Endothelial cell of hepatic sinusoid (primary cell): ENCODE data around the gene NPSR1.

ENCODE experiments used
- in situ Hi-C: cut with HindIII; loops from 2 replicates; pipeline ENCODE4 v1.10.0; 2017; ENCODE audit warnings: low sequenced_read_pairs

NPSR1 gene

DNA sequence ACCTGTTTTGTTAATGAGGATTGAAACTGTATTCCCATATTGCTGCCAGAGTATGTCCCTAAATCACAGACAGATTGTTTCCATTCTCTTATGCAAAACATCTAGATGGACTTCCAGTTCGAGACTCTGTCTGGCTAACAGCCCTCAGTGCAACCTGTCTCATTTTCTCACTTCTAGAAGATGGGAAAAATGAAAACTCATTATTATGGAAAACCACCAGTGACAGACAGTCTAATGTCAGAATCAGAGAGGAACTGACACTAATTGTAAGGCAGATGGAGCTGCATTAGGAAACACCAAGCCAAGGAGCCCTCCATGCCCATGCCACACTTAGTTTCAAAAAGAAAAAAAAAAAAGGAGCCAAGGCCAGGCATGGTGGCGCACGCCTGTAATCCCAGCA, 61.6 kb downstream of the NPSR1 start:
- in situ Hi-C loops = no loop called here

- in situ Hi-C loops = no loop called here
Measured at GRCh38 chr7:34720289-34720688, 62.3 kb downstream of the NPSR1 start.

- in situ Hi-C loops = no loop called here
Measured at GRCh38 chr7:34723338-34723737, 65.3 kb downstream of the NPSR1 start.

- in situ Hi-C loops = no loop called here
Measured at GRCh38 chr7:34723866-34724490, 66.0 kb downstream of the NPSR1 start.

- in situ Hi-C loops = no loop called here
Measured at GRCh38 chr7:34726221-34726620, 68.2 kb downstream of the NPSR1 start.

DNA sequence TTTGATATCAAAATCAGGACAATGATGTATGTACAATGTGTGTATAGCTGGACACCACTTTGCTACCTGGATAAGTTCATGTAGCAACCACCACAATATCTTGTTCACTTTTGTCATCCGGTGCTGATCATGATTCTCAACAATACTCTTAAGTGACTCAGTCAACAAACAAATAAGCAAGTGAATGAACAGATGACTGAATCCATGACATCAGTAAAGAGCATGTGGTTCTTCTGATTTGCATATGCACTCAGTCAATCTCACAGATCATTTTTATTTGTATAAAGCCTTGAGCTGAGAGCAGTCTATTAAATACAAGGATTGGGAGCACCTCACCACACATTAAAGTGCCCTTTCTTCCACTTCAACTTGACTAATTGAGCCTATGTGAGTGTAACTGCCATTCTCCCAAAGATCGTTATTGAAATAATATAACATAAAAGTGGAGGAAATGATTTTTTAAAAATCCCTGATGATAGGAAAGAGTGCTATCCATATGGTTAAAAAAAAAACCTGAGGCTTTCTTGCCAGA, 69.5 kb downstream of the NPSR1 start:
- in situ Hi-C loops = no loop called here

DNA sequence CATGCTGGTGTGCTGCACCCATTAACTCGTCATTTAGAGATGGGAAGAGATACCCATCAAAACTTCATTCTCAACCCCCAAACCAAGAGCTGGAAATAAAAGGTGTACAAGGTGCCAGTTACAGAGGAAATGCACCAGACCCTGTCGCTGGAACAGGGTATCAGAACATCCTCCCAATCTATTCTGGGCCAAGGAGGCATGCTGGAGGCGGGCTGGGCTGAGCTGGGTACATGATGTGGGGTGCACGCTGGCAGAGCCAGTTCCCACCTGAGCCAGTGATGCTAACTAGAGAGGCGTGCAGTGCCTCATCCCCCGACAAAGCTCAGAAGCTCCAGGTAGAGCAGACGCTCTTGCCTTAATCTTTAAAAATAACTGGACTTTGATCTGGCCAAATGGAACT, 70.1 kb downstream of the NPSR1 start:
- in situ Hi-C loops = no loop called here

DNA sequence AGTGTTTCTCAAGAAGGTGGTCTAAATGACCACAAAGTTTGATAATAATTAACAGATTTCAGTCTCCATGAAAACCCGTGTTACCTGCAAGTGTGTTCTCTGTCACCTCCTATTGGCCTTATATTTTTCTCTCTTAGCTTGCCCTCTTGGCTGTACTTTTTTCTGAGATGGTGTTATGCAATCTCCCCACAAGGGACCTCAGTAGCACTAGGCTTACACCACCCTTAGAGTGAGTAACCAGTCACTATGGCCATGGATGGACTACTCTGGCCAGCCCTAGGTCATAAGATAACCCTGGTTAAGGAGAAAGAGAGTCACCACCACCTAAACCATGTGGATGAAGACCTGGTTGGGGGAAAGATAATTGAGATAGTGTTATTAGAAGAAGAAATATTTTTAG, 76.8 kb downstream of the NPSR1 start:
- in situ Hi-C loops = no loop called here

GRCh38 chr7:34735526-34735925, 77.5 kb downstream of the NPSR1 start:
- in situ Hi-C loops = no loop called here

GRCh38 chr7:34739651-34740300, 81.8 kb downstream of the NPSR1 start:
- in situ Hi-C loops = loop anchor here (5.0 kb wide), 1 partner anchor 47 kb away; no protein-coding TSS in a partner anchor

DNA sequence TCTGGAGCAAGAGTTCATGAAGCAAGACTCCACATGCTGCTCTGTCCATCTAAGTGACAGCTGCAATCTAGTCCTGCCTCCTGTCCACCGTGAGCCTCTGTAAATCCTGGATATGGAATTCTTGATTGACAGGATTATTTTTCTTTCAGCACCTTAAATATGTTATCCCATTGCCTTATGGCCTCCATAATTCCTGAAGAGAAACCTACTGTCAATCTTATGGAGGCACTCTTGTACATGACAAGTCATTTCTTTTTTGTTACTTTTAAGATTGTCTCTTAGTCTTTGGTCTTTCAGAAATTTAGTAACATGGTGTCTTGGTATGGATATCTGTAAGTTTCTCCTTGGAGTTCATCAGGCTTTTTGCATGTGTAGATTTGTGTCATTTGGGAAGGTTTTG, 82.8 kb downstream of the NPSR1 start:
- in situ Hi-C loops = loop anchor here (5.0 kb wide), 1 partner anchor 49 kb away; no protein-coding TSS in a partner anchor

DNA sequence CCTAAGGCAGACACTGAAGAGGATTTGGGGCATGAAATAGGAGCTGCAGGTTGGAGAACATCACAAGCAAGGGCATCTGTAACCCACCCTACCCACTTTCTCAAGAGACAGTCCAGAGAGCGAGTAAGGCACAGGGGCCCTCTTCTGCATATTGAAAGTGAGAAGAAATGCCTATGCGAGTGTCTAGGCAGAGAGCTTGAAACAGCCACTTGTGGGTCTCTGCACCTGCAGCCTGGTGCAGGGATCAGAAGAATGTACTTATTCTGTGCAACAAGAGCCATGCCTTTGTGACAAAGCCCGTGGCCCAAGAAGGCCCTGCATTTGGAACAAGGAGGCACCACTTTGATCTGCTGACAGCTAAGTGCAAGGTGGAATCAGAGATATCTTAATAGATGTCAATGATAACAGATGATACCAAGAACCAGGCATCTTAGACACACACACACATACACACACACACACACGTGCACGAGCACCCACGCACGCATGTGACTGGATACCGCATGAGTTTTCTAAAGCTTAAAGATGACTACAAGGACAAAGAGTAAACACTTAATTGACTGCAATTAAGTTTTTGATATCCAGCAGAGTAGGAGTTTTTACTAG, 89.3 kb downstream of the NPSR1 start:
- in situ Hi-C loops = no loop called here

DNA sequence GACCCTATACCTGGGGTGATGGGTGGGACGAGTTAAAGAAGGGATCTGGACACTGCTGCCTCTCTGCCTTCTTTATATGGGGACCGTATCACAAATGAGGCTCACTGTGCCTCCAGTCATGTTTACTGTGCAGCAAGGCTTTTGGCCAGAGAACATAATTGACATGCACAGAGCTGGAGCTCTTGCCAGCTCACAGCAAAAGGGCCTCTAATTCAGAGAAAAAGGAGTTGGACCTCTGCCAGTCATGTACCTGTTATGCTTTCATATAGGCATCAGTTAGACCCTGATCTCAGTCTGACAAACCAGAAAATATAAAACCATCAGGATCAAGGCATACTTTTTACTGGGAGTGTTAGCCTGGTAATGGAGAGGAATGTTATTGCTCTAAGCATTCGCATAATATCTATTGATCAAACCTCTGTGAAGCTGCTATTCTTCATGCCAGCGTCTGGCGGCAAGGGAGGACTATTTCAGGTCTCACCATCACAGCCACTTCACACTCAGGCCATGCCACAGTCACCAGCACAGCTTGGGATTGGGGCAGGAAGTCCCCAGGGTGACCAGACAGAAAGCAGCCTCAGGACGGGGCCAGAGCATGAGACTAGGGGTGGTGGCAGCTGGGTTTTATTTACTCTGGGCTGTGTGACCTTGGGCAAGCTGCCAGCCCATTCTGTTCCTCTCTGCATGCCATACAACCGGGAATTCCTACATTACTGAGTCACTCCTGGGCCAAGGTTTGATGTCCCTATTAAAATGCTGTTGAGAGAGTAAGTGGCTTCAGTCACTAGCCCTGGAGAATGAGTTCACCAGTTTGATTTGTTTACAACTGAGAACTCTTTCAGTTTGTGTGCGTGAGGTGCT, 90.1 kb downstream of the NPSR1 start:
- in situ Hi-C loops = no loop called here

DNA sequence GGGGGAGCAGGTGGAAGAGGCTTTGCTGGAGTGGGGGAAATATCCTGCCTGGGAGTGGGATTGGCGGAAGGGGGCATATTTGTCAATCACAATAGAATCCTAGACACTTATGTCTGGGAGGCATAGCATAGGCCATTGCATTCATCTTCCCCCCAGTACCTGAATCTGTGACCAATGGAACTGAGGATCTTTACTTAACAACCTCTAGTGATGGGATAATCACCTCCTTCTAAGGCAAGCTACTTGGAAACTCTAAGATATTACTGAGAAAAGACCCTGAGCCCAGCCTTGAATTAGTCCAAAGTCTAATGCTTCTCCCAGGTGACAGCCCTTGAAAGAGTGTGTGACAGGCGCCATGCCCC, 90.7 kb downstream of the NPSR1 start:
- in situ Hi-C loops = no loop called here

DNA sequence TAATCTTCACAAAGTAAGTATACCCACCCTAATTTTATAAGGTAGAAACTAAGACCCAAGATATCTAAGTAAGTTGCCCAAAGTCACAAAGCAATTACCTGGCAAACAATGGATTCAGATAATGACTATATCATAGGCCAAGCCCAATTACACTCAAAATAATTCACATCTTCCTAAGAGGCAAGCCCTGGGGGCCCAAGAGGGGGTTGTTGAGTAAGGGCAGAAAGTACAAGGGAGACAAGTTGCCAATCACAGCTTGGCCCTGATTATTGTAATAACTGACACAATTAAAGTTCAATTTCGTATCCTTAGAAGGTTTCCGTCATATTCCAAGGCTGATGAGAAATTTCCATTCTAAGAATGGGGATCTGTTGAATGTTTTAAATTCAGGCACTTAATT, 91.4 kb downstream of the NPSR1 start:
- in situ Hi-C loops = no loop called here

- in situ Hi-C loops = no loop called here
Measured at GRCh38 chr7:34750209-34750608, 92.2 kb downstream of the NPSR1 start.

- in situ Hi-C loops = no loop called here
Measured at GRCh38 chr7:34750636-34751035, 92.6 kb downstream of the NPSR1 start.

GRCh38 chr7:34751725-34752643, 94.0 kb downstream of the NPSR1 start:
- in situ Hi-C loops = no loop called here

DNA sequence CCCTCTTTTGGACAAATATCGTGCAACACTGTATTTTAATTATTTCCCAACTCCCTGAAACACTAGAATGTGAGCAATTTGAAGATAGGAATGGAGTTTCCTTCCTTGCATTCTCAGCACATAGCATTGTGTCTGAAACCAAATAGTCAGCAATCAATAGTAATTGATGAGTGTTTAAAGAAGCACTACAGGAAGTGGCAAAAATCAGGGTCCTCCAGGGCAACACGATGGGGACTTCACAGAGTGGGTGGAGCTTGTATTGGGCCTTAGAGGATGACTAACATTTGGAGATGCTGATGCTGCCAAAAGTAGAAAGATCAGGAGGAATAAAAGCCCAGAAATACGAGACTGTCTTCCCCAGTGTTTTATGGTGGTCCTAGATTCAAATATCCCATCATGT, 94.9 kb downstream of the NPSR1 start:
- in situ Hi-C loops = no loop called here

DNA sequence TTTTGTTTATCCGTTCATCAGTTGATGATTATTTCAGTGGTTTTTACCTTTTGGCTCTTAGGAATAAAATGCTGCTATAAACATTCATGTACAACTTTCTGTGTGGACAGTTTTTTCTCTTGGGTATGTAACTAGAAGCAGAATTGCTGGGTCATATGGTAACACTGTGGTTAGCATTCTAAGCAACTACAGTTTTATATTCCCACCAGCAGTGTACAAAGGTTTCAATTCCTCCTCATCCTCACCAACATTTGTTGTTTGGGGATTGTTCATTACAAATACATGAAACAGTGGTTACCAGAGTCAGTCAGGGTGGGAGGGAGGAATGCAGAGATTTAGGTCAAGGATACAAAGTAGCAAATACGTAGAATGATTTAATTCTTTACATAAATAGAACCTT, 97.0 kb downstream of the NPSR1 start:
- in situ Hi-C loops = no loop called here
